HL-60 (cell line): ENCODE results near the gene RPL22.

ENCODE experiments used
- DNase-seq, 2 experiments: peaks; one replicate each; pipeline ENCODE4 v3.0.0-alpha.2; 2010 to 2020; ENCODE audit warnings: low read depth in 1 of 2, low spot score in 1 of 2
- H3K27ac ChIP-seq: fragments of 250-450 bp; sonication (Bioruptor Pico); replicated peaks from 2 replicates; pipeline ENCODE4 v1.5.1; 2020; ENCODE audit warnings: mild to moderate bottlenecking, moderate library complexity
- H3K27me3 ChIP-seq: fragments of 250-450 bp; sonication (Bioruptor Pico); 2 replicates; pipeline ENCODE4 v1.5.1; 2021; ENCODE audit warnings: mild to moderate bottlenecking, moderate library complexity; ENCODE audit not compliant: insufficient read depth, poor library complexity, severe bottlenecking
- H3K4me3 ChIP-seq: replicated peaks from 2 replicates; pipeline ENCODE4 v1.5.1; 2011; ENCODE audit warnings: mild to moderate bottlenecking, control low read depth, low read length; ENCODE audit not compliant: insufficient read depth
- GABPA ChIP-seq: IDR thresholded peaks from 2 replicates; pipeline ENCODE4 v1.6.1; 2012; ENCODE audit warnings: low read depth
- POLR2AphosphoS5 ChIP-seq: IDR thresholded peaks from 2 replicates; pipeline ENCODE4 v1.6.1; 2012; ENCODE audit warnings: low read depth
- REST ChIP-seq: IDR thresholded peaks from 2 replicates; pipeline ENCODE4 v1.6.1; 2012; ENCODE audit warnings: low read depth; ENCODE audit not compliant: insufficient replicate concordance
- SPI1 ChIP-seq: IDR thresholded peaks from 2 replicates; pipeline ENCODE4 v1.6.1; 2012; ENCODE audit warnings: low read depth, mild to moderate bottlenecking, borderline replicate concordance
- TF ChIP-seq, protein P1 (sequence below): IDR thresholded peaks from one replicate; pipeline ENCODE4 v1.5.1; 2011; ENCODE audit warnings: low read length, control low read depth, inconsistent platforms; ENCODE audit not compliant: insufficient read depth

Gene RPL22

GRCh38 chr1:6239213-6239752 lies 39.9 kb upstream of the RPL22 start:
- TF ChIP-seq GABPA (no peak), REST (no peak), POLR2AphosphoS5 (no peak), SPI1 (no peak)
- TF ChIP-seq, protein P1, sequence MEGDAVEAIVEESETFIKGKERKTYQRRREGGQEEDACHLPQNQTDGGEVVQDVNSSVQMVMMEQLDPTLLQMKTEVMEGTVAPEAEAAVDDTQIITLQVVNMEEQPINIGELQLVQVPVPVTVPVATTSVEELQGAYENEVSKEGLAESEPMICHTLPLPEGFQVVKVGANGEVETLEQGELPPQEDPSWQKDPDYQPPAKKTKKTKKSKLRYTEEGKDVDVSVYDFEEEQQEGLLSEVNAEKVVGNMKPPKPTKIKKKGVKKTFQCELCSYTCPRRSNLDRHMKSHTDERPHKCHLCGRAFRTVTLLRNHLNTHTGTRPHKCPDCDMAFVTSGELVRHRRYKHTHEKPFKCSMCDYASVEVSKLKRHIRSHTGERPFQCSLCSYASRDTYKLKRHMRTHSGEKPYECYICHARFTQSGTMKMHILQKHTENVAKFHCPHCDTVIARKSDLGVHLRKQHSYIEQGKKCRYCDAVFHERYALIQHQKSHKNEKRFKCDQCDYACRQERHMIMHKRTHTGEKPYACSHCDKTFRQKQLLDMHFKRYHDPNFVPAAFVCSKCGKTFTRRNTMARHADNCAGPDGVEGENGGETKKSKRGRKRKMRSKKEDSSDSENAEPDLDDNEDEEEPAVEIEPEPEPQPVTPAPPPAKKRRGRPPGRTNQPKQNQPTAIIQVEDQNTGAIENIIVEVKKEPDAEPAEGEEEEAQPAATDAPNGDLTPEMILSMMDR, result no peak
- peaks cover 42% of the 10 kb centered on the region for H3K27me3 ChIP-seq
- H3K4me3 ChIP-seq, result no peak overlapping the region
- no peak for DNase-seq
- no peak overlapping the region for H3K27ac ChIP-seq

DNA sequence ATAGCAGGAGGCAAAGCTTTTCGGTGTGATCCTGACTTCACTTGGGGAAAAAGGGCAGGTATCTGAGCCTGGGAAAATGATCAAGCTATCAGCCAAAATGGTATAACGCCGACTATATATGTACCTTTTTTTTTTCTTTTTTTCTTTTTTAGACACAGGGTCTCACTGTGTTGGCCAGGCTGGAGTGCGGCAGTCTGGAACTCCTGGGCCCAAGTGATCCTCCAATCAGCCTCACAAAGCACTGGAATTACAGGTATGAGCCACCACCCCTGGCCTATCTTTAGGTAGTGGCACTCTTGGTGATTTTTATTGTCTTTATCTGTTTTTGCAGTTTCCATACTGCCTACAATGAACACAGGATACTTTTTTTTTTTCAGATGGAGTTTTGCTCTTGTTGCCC lies 37.7 kb upstream of the RPL22 start:
- Histone ChIP-seq H3K4me3 (no peak overlapping the region), H3K27me3 (peaks cover 25% of the 10 kb centered on the region), H3K27ac (no peak overlapping the region)
- no peak for DNase-seq
- TF ChIP-seq GABPA (no peak), POLR2AphosphoS5 (no peak), SPI1 (no peak)
- TF ChIP-seq, protein P1, result no peak

- no peak for DNase-seq
- H3K4me3 ChIP-seq, result peak overlapping the region; percentile 91
- H3K27ac ChIP-seq, result peak overlapping the region; percentile 66
- peaks cover 8% of the 10 kb centered on the region for H3K27me3 ChIP-seq
- TF ChIP-seq SPI1 (no peak), REST (peak; percentile 24)
- TF ChIP-seq, protein P1, result no peak
These were observed 35.9 kb upstream of the RPL22 start for GRCh38 chr1:6235296-6235677.

DNA sequence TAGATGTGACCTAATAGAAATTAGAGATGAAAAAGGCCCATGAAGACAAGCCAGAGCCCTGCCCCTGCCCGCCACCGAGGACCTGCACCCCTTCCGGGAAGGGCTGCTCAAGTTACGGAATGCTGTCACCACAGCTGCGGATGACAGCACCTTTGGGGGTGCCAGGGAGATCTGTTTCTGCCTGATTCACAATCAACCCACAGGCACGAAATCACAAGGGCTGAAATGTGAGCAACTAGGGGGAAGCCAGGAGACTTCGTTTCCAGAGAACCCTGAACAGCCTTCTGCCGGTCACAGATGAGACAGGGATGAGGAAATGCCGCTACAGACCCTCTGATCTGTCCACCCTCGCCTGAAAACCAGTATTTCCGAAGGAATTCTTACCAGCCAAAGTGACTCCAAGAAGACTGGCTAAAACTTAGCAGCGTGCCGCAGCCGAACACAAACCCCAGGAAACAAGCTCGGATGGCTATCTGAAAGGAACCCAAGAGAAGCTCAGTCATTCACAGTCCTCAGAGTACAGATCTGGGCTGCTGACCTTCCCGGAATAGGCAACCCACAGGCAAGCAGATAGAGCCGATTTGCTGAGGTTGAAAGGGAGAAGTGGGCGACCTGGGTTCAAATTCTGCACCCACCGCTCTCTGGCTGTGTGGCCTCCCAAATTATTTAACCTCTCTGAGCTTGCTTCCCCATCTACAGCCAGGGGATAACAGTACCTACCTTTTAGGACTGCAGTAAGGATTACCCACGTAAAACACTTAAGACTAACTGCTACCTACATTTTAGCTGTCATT lies 35.3 kb upstream of the RPL22 start:
- Histone ChIP-seq H3K4me3 (peak overlapping the region; percentile 91), H3K27ac (peak overlapping the region; percentile 66), H3K27me3 (peaks cover 3% of the 10 kb centered on the region)
- DNase-seq, result no peak
- TF ChIP-seq POLR2AphosphoS5 (no peak), SPI1 (no peak), REST (no peak), GABPA (no peak)
- TF ChIP-seq, protein P1, result no peak
